ENCODE data around the gene SLAIN1.

The SLAIN1 gene

DNA sequence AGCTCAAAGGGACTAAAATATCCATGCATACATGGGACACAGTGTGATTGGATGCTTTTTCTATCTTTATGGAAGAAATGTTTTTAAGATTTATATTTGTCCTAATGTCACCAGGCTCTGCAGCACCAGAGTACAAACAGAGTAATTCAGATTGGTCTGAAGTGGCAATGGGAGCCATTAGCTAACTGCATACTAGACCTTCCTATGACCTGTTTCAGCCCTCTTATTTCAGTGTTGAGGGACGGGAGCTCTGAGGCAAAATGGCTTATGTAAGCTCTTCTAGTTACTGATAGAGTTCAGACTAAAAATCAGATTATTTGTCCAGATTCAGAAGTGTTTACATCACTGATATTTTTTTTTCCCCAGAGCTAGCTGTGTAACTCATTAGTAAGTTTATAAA is 4.9 kb downstream of the SLAIN1 start:
- DNase-seq, result no peak
- in situ Hi-C loops (cut with MboI; ENCODE audit: low pct_unique_long_range_greater_than_20kb, low sequenced_read_pairs), result no loop called here

DNA sequence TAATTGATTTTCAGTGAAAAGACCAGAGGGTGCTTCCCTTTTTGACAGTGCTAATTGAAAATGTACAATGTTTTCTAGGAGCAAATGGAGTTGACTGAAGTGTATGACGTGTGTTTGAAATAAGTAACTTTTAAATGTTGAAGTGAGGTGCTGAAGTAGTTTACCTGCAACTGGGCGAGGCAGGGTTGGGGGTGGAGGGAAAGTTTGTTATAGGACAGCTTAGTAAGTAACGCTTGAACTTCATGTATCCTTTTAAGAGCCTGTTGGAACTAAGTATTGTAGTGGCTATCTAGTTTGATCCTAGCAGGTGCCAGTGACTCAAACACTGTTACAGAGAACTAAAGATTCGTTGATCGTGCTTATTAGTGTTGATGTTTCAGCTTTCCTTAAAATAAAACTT is 5.9 kb downstream of the SLAIN1 start:
- no peak for DNase-seq
- in situ Hi-C loops (cut with MboI; ENCODE audit: low pct_unique_long_range_greater_than_20kb, low sequenced_read_pairs), result no loop called here

GRCh38 chr13:77714119-77714755 is 16.8 kb downstream of the SLAIN1 start:
- in situ Hi-C loops (cut with MboI; ENCODE audit: low pct_unique_long_range_greater_than_20kb, low sequenced_read_pairs), result no loop called here
- DNase-seq, result no peak

- DNase-seq, result no peak
- in situ Hi-C loops (cut with MboI; ENCODE audit: low pct_unique_long_range_greater_than_20kb, low sequenced_read_pairs), result no loop called here
These were observed 17.9 kb downstream of the SLAIN1 start for GRCh38 chr13:77715233-77715891.

- DNase-seq, result no peak
- in situ Hi-C loops (cut with MboI; ENCODE audit: low pct_unique_long_range_greater_than_20kb, low sequenced_read_pairs), result no loop called here
These were observed 19.2 kb downstream of the SLAIN1 start for GRCh38 chr13:77716692-77717091.

GRCh38 chr13:77717508-77717907 is 20.0 kb downstream of the SLAIN1 start:
- no peak for DNase-seq
- in situ Hi-C loops (cut with MboI; ENCODE audit: low pct_unique_long_range_greater_than_20kb, low sequenced_read_pairs), result no loop called here

GRCh38 chr13:77719128-77719527 is 21.6 kb downstream of the SLAIN1 start:
- in situ Hi-C loops (cut with MboI; ENCODE audit: low pct_unique_long_range_greater_than_20kb, low sequenced_read_pairs), result no loop called here
- DNase-seq, result no peak

DNA sequence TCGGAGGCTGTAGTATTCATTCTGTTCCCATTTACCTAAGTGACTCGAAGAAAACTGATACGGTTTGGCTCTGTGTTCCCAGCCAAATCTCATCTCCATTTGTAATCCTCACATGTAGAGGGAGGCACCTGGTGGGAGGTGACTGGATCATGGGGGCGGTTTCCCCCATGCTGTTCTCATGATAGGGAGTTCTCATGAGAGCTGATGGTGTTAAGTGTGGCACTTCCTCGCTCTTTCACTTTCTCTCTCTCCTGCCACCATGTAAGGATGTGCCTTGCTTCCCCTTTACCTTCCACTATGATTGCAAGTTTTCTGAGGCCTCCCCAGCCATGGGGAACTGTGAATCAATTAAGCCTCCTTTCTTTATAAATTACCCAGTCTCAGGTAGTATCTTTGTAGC is 23.5 kb downstream of the SLAIN1 start:
- in situ Hi-C loops (cut with MboI; ENCODE audit: low pct_unique_long_range_greater_than_20kb, low sequenced_read_pairs), result no loop called here
- no peak for DNase-seq

DNA sequence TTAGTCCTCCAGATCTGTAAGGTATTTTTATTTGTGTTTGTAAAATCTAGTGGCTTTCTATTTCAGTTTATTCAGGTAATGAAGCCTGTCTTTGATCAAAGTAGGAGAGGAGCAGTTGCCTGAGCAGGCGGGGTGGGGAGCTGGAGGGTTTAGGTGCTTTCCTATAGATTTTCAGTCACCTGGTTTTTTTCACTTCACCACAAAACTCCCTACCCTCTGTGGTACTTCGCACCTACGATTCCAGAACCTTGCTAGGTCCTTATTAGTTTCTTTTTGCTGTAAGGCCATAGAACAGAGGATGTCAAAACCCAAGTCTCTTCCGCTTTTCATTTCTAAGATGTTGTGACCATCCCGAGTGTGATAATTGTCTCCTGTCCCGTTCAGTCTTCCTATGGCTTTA is 26.6 kb downstream of the SLAIN1 start:
- in situ Hi-C loops (cut with MboI; ENCODE audit: low pct_unique_long_range_greater_than_20kb, low sequenced_read_pairs), result no loop called here

DNA sequence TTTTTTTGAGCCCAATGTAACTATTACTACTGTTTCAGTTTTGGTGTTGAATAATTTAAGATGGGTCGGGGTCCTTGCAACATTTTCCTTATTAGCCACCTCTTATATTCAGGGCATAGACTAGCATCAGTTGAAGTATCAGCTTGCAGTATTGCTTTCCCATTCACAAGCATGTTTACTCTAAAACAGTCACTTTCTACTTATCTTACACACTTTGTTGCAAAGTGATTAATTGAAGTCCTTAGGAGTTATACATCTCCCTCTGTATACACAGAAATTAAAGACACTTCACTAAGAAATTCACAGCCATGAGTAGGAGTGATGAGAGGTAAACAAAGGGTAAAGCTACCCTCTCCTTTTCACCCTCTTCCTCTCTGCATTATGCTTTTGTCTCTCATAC is 27.6 kb downstream of the SLAIN1 start:
- no peak for DNase-seq
- in situ Hi-C loops (cut with MboI; ENCODE audit: low pct_unique_long_range_greater_than_20kb, low sequenced_read_pairs), result no loop called here

More for the DNA sequence above, 26.6 kb downstream of the SLAIN1 start:
- no peak for DNase-seq

- in situ Hi-C loops (cut with MboI; ENCODE audit: low pct_unique_long_range_greater_than_20kb, low sequenced_read_pairs), result no loop called here
- DNase-seq, result no peak
These were observed 31.0 kb downstream of the SLAIN1 start for GRCh38 chr13:77728265-77729125.

GRCh38 chr13:77729502-77730221 is 32.2 kb downstream of the SLAIN1 start:
- no peak for DNase-seq
- in situ Hi-C loops (cut with MboI; ENCODE audit: low pct_unique_long_range_greater_than_20kb, low sequenced_read_pairs), result no loop called here

DNA sequence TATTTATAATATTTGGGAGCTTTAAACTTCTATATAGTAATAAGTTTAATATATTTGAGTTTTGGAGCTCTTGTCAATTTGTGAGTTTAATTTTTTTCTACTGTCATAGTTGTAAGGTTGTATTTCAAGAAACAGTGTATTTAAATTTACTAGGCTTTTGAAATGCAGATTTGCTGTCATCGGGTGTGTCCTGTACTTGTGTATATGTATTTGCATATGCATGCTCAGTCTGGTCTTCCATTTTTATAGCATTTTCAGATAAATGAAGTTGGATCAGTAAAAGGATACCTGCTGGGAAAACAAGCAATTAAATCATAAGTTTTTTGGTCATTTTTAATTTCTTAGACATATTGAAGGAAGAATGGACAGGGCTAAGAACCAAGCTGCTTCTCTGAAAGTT is 33.1 kb downstream of the SLAIN1 start:
- no peak for DNase-seq
- in situ Hi-C loops (cut with MboI; ENCODE audit: low pct_unique_long_range_greater_than_20kb, low sequenced_read_pairs), result no loop called here

DNA sequence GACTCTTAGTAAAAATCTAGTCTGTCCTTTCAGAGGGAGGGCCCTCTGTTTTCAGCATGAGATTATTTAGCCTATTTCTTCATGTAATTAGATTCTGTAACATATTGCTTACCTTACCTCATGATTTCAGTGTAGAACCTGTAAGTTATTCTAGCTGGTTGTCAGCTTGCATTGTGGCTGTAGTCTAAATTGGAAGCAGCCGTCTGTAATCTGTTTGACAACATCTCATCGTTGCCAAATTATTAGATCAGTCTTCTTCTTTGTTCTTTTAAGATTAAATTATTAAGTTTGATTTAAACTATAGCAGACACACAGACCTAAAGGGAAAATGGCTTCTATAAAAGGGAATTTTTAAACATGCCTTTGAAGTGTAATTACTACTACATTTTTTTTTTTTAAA is 34.8 kb downstream of the SLAIN1 start:
- in situ Hi-C loops (cut with MboI; ENCODE audit: low pct_unique_long_range_greater_than_20kb, low sequenced_read_pairs), result no loop called here
- DNase-seq, result no peak

DNA sequence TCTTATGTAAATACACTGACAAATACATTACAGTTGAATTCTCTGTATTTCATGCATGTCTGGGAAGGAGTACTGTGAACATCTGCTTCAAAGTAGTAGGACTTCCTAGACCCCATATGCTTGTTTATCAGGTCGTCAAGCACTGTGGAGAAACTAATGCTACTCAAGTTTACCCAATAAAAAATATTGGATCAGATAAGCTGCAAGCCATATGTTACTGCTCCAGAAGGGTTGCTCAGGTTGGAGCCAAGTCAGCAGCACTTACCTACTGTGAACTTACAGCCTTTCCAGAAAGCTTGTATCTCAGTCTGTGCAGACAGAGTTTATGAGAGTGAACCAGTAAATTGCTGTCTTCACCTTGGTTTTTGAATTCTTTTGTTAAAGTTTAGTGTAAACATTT is 36.2 kb downstream of the SLAIN1 start:
- DNase-seq, result no peak
- in situ Hi-C loops (cut with MboI; ENCODE audit: low pct_unique_long_range_greater_than_20kb, low sequenced_read_pairs), result no loop called here

- DNase-seq, result no peak
- in situ Hi-C loops (cut with MboI; ENCODE audit: low pct_unique_long_range_greater_than_20kb, low sequenced_read_pairs), result no loop called here
These were observed 40.2 kb downstream of the SLAIN1 start for GRCh38 chr13:77737583-77738200.

DNA sequence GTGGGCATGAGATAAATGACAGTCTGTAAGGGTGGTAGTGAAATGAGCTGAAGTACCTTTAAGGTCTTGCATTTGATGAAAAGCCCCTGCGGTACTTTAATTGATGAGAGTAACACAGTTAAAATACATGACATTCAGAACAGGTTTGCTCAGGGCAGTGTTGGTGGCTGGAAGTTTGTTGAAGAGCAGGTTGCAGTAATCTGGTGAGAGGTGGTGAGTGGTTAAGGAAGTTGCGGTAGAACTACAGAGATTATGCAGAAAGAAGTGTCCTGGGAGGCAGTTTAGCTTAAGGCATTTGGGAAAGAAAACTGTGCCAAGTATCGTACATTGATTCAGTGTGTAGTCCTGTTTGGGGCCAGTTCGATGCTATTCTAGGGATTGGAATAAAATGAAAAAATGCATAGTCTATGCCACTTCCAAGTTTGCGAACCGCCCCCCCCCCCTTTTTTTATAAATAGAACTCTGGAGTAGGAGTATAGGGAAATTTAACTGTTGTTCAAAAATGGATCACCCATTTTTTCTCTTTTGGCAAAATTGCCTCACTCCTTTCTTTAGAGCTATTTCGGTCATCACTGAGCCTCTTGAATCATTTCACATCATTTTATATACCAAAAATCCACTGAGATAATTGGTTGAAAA is 42.7 kb downstream of the SLAIN1 start:
- no peak for DNase-seq
- in situ Hi-C loops (cut with MboI; ENCODE audit: low pct_unique_long_range_greater_than_20kb, low sequenced_read_pairs), result no loop called here

DNA sequence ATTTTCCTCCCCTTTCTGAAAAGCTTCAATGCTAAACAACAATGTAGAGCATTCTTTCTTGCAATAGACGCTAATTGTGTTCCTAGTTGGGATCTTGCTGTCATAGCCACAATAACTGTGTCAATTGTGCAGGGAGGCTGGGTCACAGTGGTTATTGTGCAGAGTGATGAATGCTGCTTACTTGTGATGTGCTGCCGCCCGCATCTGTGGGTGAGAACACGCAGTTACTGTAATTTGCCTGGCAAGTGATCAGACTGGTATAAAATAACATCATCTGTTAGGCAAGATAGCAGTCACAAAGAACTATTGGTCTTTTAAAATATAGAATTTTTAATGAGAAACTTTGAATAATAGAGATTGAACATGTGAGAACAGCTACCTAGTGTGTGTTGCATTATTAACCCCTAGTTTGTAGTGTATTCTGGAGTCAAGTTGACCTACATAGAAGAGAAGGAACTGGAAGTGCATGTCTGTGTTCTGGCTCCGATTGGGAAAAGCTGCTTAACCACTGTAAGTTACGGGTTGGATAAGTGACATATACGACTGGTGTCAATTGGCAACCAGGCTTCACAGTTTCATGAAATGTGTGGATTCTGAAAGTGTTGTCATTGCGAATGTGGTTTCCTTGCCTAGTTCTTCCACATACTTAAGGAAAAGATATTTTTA is 43.6 kb downstream of the SLAIN1 start:
- in situ Hi-C loops (cut with MboI; ENCODE audit: low pct_unique_long_range_greater_than_20kb, low sequenced_read_pairs), result no loop called here
- DNase-seq, result no peak

Measured in KBM-7 (cell line).